Endothelial cell of umbilical vein (primary cell): Measurements from ENCODE around the gene TTYH3. TPM values are rescaled to one million over a fixed set of nuclear protein-coding genes. Genes with fewer than 3 reads are reported as not detected.
"Not testable (repeated sequence)": the region's sequence is repeated elsewhere in the genome, so short reads cannot be mapped to it uniquely, and the experiment has no call there.

Source experiments
- BruUV-seq: library from RNA; stranded (reverse); fragments of 400-500 nt; replicated peaks from 2 replicates; lab custom pipeline; 2021; lab: Mats Ljungman, UMichigan
- CTCF ChIA-PET: fragments of 300-600, 350-600 bp; sonication (Branson Sonifier 250); formaldehyde crosslinking; loops from one replicate; lab custom pipeline; 2021; ENCODE audit warnings: antibody characterized with exemption, inconsistent platforms; lab: Charles Lee
- POLR2A ChIA-PET: fragments of 300-600, 350-600 bp; sonication (Branson Sonifier 250); formaldehyde crosslinking; loops from one replicate; lab custom pipeline; 2021; ENCODE audit warnings: antibody characterized with exemption, inconsistent platforms; lab: Charles Lee
- DNase-seq: peaks from one replicate; pipeline ENCODE4 v3.0.0-alpha.2; 2011; ENCODE audit warnings: low read depth, low spot score
- FAIRE-seq: peaks from 2 replicates; lab custom pipeline; 2011; peaks lifted over from hg19 to GRCh38; lab: Jason Lieb, UNC
- H2AFZ ChIP-seq: 2 replicates; pipeline ENCODE4 v1.6.0; 2012; ENCODE audit warnings: low read depth, low read length, control low read depth, inconsistent platforms
- H3K27ac ChIP-seq: 2 replicates; pipeline ENCODE4 v1.5.1; 2011; ENCODE audit warnings: low read depth, mild to moderate bottlenecking, control low read depth, low read length, moderate library complexity; ENCODE audit not compliant: insufficient read depth
- H3K27me3 ChIP-seq, 2 experiments: 2 replicates each; pipeline versions ENCODE4 v1.6.0 to v1.6.1; 2011; ENCODE audit warnings: low read length in 2 of 2, mixed read lengths in 1 of 2; ENCODE audit not compliant: control insufficient read depth in 2 of 2, insufficient read depth in 2 of 2
- H3K36me3 ChIP-seq, 2 experiments: 2 replicates in 1 of 2; 3 replicates in 1 of 2; pipeline ENCODE4 v1.5.1; 2011; ENCODE audit warnings: low read length in 2 of 2, mild to moderate bottlenecking in 1 of 2, moderate library complexity in 1 of 2; ENCODE audit not compliant: control insufficient read depth in 2 of 2, insufficient read depth in 2 of 2; ENCODE audit errors: extremely low read depth in 1 of 2
- H3K4me1 ChIP-seq: 3 replicates; pipeline ENCODE4 v1.5.1; 2011; ENCODE audit warnings: mild to moderate bottlenecking, low read length; ENCODE audit not compliant: control insufficient read depth, insufficient read depth; ENCODE audit errors: extremely low read depth
- H3K4me2 ChIP-seq: 2 replicates; pipeline ENCODE4 v1.6.1; 2011; ENCODE audit warnings: low read length, control low read depth, mixed read lengths; ENCODE audit not compliant: insufficient read depth
- H3K4me3 ChIP-seq, 3 experiments: fragments of 200-600 bp in 1 of 3; sonication (generic), shearing (Covaris generic) in 1 of 3; replicated peaks in 1 of 3; 2 replicates each; pipeline ENCODE4 v1.5.1; 2011 to 2016; ENCODE audit warnings: control low read depth in 3 of 3, low read length in 3 of 3, mild to moderate bottlenecking in 2 of 3, inconsistent platforms in 1 of 3, low read depth in 1 of 3, moderate library complexity in 1 of 3; ENCODE audit not compliant: insufficient read depth in 1 of 3
- H3K79me2 ChIP-seq: 2 replicates; pipeline ENCODE4 v1.6.0; 2012; ENCODE audit warnings: low read length, inconsistent platforms; ENCODE audit not compliant: control insufficient read depth, insufficient read depth
- H3K9ac ChIP-seq: replicated peaks from 2 replicates; pipeline ENCODE3; 2011; ENCODE audit warnings: low read length, control low read depth; ENCODE audit not compliant: insufficient read depth; ENCODE audit errors: extremely low read depth
- H3K9me1 ChIP-seq: replicated peaks from 3 replicates; pipeline ENCODE4 v1.6.0; 2011; ENCODE audit warnings: mild to moderate bottlenecking, low read length; ENCODE audit not compliant: control insufficient read depth, insufficient read depth; ENCODE audit errors: extremely low read depth
- H3K9me3 ChIP-seq: replicated peaks from 2 replicates; pipeline ENCODE4 v1.5.1; 2012; ENCODE audit warnings: low read length, inconsistent platforms; ENCODE audit not compliant: control insufficient read depth, insufficient read depth
- H4K20me1 ChIP-seq: replicated peaks from 2 replicates; pipeline ENCODE3; 2011; ENCODE audit warnings: mild to moderate bottlenecking, low read length; ENCODE audit not compliant: control insufficient read depth, insufficient read depth; ENCODE audit errors: extremely low read depth
- POLR2AphosphoS5 ChIP-seq: IDR thresholded peaks from 2 replicates; pipeline ENCODE4 v1.6.1; 2012; ENCODE audit warnings: low read depth, mild to moderate bottlenecking, control low read depth, low read length, moderate library complexity; ENCODE audit not compliant: insufficient read depth
- dilution Hi-C: fragments of 300-500 bp; cut with MboI; formaldehyde crosslinking; loops from one replicate; pipeline ENCODE4 v1.15.0; 2019; ENCODE audit warnings: low sequenced_read_pairs; ENCODE audit not compliant: extremely low pct_ligation_motif_present
- intact Hi-C: fragments of 100-400 bp; cut with micrococcal nuclease; formaldehyde crosslinking; loops from one replicate; pipeline ENCODE4 v1.10.0; 2022
- polyA plus RNA-seq, 4 experiments: library from polyadenylated mRNA; depleted of rRNA in 3 of 4; stranded (reverse) in 3 of 4; unstranded in 1 of 4; fragments of >200 nt; gene quantifications; 2 replicates each; pipeline versions ENCODE4 v1.2.1 to v1.2.3, GENCODE V29; 2011 to 2012; ENCODE audit warnings: missing spikeins in 1 of 4
- total RNA-seq: library from RNA; stranded (reverse); gene quantifications from 2 replicates; pipeline ENCODE4 v1.2.3, GENCODE V29; 2021

Gene TTYH3
- total and polyA plus RNA-seq, 2 donors (not counting 3 experiments of a cell fraction or from before 2014, with no cell fraction given), result 143 to 280 TPM

DNA sequence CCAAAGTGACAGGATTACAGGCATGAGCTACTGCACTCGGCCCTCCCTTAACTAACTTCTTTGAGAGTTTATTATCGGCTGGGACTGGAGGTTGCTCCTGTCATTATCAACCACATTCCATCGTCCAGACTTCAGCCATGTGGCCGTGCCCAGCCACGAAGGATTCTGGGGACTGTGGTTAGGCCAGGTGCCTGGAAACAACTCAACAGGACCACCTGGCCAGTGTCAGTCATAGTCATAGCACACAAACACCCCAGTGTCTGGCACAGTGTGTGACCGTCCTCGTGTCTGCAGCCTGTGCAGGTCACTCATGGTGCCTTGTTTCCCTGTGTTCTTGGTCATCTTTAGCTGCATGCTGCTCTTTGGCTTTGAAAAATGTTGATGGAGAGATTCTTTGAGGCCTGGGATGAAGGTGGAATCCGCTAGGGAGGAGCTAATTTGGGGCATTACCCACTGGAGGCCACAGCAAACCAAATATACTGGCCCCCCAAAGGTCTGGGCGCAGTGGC lies 43.5 kb downstream of the TTYH3 start:
- H3K9me1 ChIP-seq, result no peaks in the 10 kb centered on the region
- dilution Hi-C loops, result no loop called here
- intact Hi-C loops, result no loop called here
- no peaks in the 10 kb centered on the region for H3K36me3 ChIP-seq
- H3K27ac ChIP-seq, result no peak overlapping the region
- BruUV-seq, result no TSS peak
- no peak overlapping the region for H3K4me3 ChIP-seq
- no peak overlapping the region for H3K4me2 ChIP-seq
- H3K27me3 ChIP-seq, result no peaks in the 10 kb centered on the region
- no peaks in the 10 kb centered on the region for H3K9me3 ChIP-seq
- no peak for TF ChIP-seq POLR2AphosphoS5
- no peaks in the 10 kb centered on the region for H3K4me1 ChIP-seq
- CTCF ChIA-PET, result no interaction called here
- no peaks in the 10 kb centered on the region for H3K79me2 ChIP-seq
- no peak overlapping the region for H3K9ac ChIP-seq
- no peak overlapping the region for H2AFZ ChIP-seq
- H4K20me1 ChIP-seq, result no peaks in the 10 kb centered on the region
- FAIRE-seq (no peak), DNase-seq (no peak)
- POLR2A ChIA-PET, result no interaction called here

DNA sequence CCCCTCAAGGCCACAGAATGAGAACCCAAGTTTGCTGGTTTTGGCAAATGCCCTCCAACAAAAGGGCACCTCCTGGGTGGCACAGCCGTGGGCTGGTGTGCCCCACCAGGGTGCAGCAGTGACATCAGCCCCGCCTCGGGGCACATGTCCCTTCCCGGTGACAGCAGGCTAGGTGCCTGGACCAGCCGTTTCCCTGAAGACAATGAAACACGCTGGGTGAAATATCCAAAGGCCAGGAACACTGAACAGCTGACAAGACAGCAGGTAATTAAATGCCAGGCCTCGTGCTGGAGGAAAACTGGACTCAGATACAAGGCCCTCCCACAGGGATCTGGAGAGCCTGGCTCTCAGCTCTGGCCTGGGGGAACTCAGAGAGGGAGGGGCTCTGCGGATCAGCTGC lies 44.8 kb downstream of the TTYH3 start:
- H3K27ac ChIP-seq, H3K9me1 ChIP-seq, H2AFZ ChIP-seq, H3K4me3 ChIP-seq, POLR2A ChIA-PET, H3K4me1 ChIP-seq, H4K20me1 ChIP-seq, CTCF ChIA-PET, DNase-seq, H3K79me2 ChIP-seq, FAIRE-seq, H3K36me3 ChIP-seq, H3K9me3 ChIP-seq, dilution Hi-C loops, H3K9ac ChIP-seq, H3K4me2 ChIP-seq, H3K27me3 ChIP-seq, intact Hi-C loops, BruUV-seq: not testable (repeated sequence)

DNA sequence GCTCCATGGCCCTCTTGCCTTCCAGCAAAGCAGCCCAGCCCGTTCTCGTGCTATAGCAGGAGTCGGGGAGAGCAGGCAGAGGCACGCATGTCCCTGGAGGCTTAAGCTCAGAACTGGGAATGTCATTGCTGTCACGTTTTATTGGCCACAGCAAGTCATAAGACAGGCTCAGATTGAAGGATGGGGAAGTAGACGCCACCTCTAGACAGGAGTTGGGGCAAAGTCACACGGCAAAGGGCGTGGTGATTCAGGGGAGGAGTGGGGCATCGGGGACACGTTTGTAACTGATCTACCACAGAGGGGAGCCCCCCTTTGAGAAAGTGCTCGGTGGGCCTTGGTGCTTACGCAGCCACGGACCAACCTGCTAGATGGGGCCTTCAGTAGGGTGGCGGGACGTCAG lies 46.7 kb downstream of the TTYH3 start:
- BruUV-seq, dilution Hi-C loops: not testable (repeated sequence)

More for the DNA sequence above, 46.7 kb downstream of the TTYH3 start:
- H3K79me2 ChIP-seq, CTCF ChIA-PET, DNase-seq, H4K20me1 ChIP-seq, FAIRE-seq, H3K4me3 ChIP-seq, H3K4me1 ChIP-seq, H3K9ac ChIP-seq, H3K36me3 ChIP-seq, POLR2A ChIA-PET, H2AFZ ChIP-seq, H3K4me2 ChIP-seq, H3K27me3 ChIP-seq, intact Hi-C loops, H3K27ac ChIP-seq, H3K9me3 ChIP-seq, H3K9me1 ChIP-seq: not testable (repeated sequence)
